GM23248 (cell line): Measurements from ENCODE around the gene PHF21A. TPM values are rescaled to one million over a fixed set of nuclear protein-coding genes. Genes with fewer than 3 reads are reported as not detected.
A peak's percentile ranks its signal among the peaks of the same experiment; 100 is the strongest.

Source experiments
- DNase-seq: peaks from one replicate; pipeline ENCODE4 v3.0.0-alpha.2; 2015
- H2AFZ ChIP-seq: fragments of 200-600 bp; sonication (generic); 2 replicates; pipeline ENCODE4 v1.6.1; 2016; ENCODE audit warnings: antibody characterized with exemption
- H3F3A ChIP-seq: fragments of 200-600 bp; sonication (generic); 2 replicates; pipeline ENCODE4 v1.6.1; 2016; ENCODE audit warnings: mild to moderate bottlenecking, antibody characterized with exemption, mixed run types; ENCODE audit not compliant: insufficient read depth
- H3K27ac ChIP-seq: fragments of 200-600 bp; sonication (generic); 2 replicates; pipeline ENCODE4 v1.5.1; 2016; ENCODE audit warnings: mild to moderate bottlenecking
- H3K27me3 ChIP-seq: fragments of 200-600 bp; sonication (generic); replicated peaks from 2 replicates; pipeline ENCODE4 v1.6.1; 2016; ENCODE audit warnings: mild to moderate bottlenecking; ENCODE audit not compliant: insufficient read depth
- H3K36me3 ChIP-seq: fragments of 200-600 bp; sonication (generic); 2 replicates; pipeline ENCODE4 v1.6.1; 2016; ENCODE audit warnings: low read depth, mild to moderate bottlenecking
- H3K4me1 ChIP-seq: fragments of 200-600 bp; sonication (generic); 2 replicates; pipeline ENCODE4 v1.6.1; 2016; ENCODE audit warnings: mild to moderate bottlenecking; ENCODE audit not compliant: insufficient read depth
- H3K4me2 ChIP-seq: fragments of 200-600 bp; sonication (generic); one replicate; pipeline ENCODE4 v1.6.1; 2016; ENCODE audit warnings: mild to moderate bottlenecking; ENCODE audit not compliant: unreplicated experiment
- H3K4me3 ChIP-seq: fragments of 200-600 bp; sonication (generic); 2 replicates; pipeline ENCODE4 v1.5.1; 2016; ENCODE audit warnings: mild to moderate bottlenecking
- H3K79me2 ChIP-seq: fragments of 200-600 bp; sonication (generic); 2 replicates; pipeline ENCODE4 v1.6.1; 2016; ENCODE audit warnings: mild to moderate bottlenecking; ENCODE audit not compliant: insufficient read depth
- H3K9ac ChIP-seq: fragments of 200-600 bp; sonication (generic); 2 replicates; pipeline ENCODE4 v1.6.1; 2016; ENCODE audit warnings: mild to moderate bottlenecking
- H3K9me2 ChIP-seq: fragments of 200-600 bp; sonication (generic); 2 replicates; pipeline ENCODE4 v1.6.1; 2016; ENCODE audit warnings: mixed run types, mild to moderate bottlenecking, moderate library complexity; ENCODE audit not compliant: insufficient read depth
- H3K9me3 ChIP-seq: fragments of 200-600 bp; sonication (generic); one replicate; pipeline ENCODE4 v1.6.1; 2017; ENCODE audit warnings: low read depth
- H4K20me1 ChIP-seq: fragments of 200-600 bp; sonication (generic); 2 replicates; pipeline ENCODE4 v1.6.0; 2016; ENCODE audit not compliant: insufficient read depth
- EZH2 ChIP-seq: fragments of 200-600 bp; sonication (generic); IDR thresholded peaks from 2 replicates; pipeline ENCODE4 v1.6.1; 2018; ENCODE audit warnings: antibody characterized with exemption, mild to moderate bottlenecking; ENCODE audit not compliant: insufficient read depth, poor library complexity, severe bottlenecking
- EZH2phosphoT487 ChIP-seq: fragments of 200-600 bp; sonication (generic); IDR thresholded peaks from 2 replicates; pipeline ENCODE4 v1.6.1; 2018; ENCODE audit warnings: antibody characterized with exemption, moderate library complexity, mild to moderate bottlenecking, low read depth; ENCODE audit not compliant: insufficient read depth
- WGBS, 2 experiments: methylation state at CpG; one replicate each; pipeline ENCODE4 v1.1.6; 2015 to 2017; ENCODE audit warnings: low lambda C conversion rate in 2 of 2, low coverage in 1 of 2; ENCODE audit errors: missing lambda C conversion rate in 2 of 2; 5-methylcytosine and 5-hydroxymethylcytosine counted together
- in situ Hi-C: fragments of 300-500 bp; cut with MboI; formaldehyde crosslinking; loops from 2 replicates; pipeline ENCODE4 v1.15.0; 2020
- polyA plus RNA-seq: library from polyadenylated mRNA; unstranded; fragments of >200 nt; fragmentation: Nextera tagmentation; extraction: Ambion mirVana; gene quantifications from 2 replicates; pipeline ENCODE4 v1.2.1, GENCODE V29; 2016
- total RNA-seq: library from RNA; depleted of rRNA; stranded (reverse); fragments of >200 nt; shearing (Covaris generic); gene quantifications from 2 replicates; pipeline ENCODE4 v1.2.3, GENCODE V29; 2014

PHF21A gene
- total and polyA plus RNA-seq, 2 experiments from 2014 or later = 11.2 to 17.0 TPM

GRCh38 chr11:46036969-46037368, 84.3 kb downstream of the PHF21A start:
- Histone ChIP-seq H2AFZ (no peak overlapping the region), H3K4me2 (no peak overlapping the region), H3F3A (0 out of 2 replicates have a peak, but pooled peaks cover 17% of the 10 kb centered on the region), H3K9ac (no peak overlapping the region), H3K4me1 (peaks cover 21% of the 10 kb centered on the region), H3K27ac (no peak overlapping the region), H4K20me1 (peaks cover 11% of the 10 kb centered on the region; the same call in 1 of the 2 replicates), H3K36me3 (0 out of 2 replicates have a peak, but pooled peaks cover under 1% of the 10 kb centered on the region), H3K27me3 (no peaks in the 10 kb centered on the region), H3K9me2 (no peaks in the 10 kb centered on the region), H3K4me3 (no peak overlapping the region), H3K9me3 (no peaks in the 10 kb centered on the region), H3K79me2 (peaks cover 54% of the 10 kb centered on the region)
- 97 to 100% methylated on average over 2 of the region's 2 CpGs for WGBS, 2 experiments
- in situ Hi-C loops = no loop called here
- TF ChIP-seq EZH2phosphoT487 (no peak), EZH2 (no peak)
- DNase-seq = no peak

- H3K9me2 ChIP-seq = no peaks in the 10 kb centered on the region
- in situ Hi-C loops = no loop called here
- no peak overlapping the region for H3K9ac ChIP-seq
- no peaks in the 10 kb centered on the region for H3K9me3 ChIP-seq
- DNase-seq = no peak
- TF ChIP-seq EZH2 (no peak), EZH2phosphoT487 (no peak)
- 0 out of 2 replicates have a peak, but pooled peaks cover 16% of the 10 kb centered on the region for H3F3A ChIP-seq
- no peaks in the 10 kb centered on the region for H3K27me3 ChIP-seq
- peaks cover 53% of the 10 kb centered on the region for H3K79me2 ChIP-seq
- no peak overlapping the region for H3K4me3 ChIP-seq
- no peaks in the 10 kb centered on the region for H3K36me3 ChIP-seq
- H3K4me1 ChIP-seq = peaks cover 21% of the 10 kb centered on the region
- H2AFZ ChIP-seq = no peak overlapping the region
- H4K20me1 ChIP-seq = peaks cover 11% of the 10 kb centered on the region; the same call in 1 of the 2 replicates
- 93 to 100% methylated on average over 2 of the region's 2 CpGs for WGBS, 2 experiments
- no peak overlapping the region for H3K27ac ChIP-seq
- no peak overlapping the region for H3K4me2 ChIP-seq
Measured at GRCh38 chr11:46036009-46036408, 85.2 kb downstream of the PHF21A start.

GRCh38 chr11:46034041-46034440, 87.2 kb downstream of the PHF21A start:
- in situ Hi-C loops = no loop called here
- H4K20me1 ChIP-seq = no peaks in the 10 kb centered on the region

GRCh38 chr11:46026606-46027293, 94.5 kb downstream of the PHF21A start:
- Histone ChIP-seq H4K20me1 (no peaks in the 10 kb centered on the region), H3F3A (peaks cover 11% of the 10 kb centered on the region; the same call in 1 of the 2 replicates), H3K79me2 (peaks cover 60% of the 10 kb centered on the region), H3K9me3 (no peaks in the 10 kb centered on the region), H3K9ac (peak overlapping the region; percentile 42; the same call in 1 of the 2 replicates), H3K36me3 (0 out of 2 replicates have a peak, but pooled peaks cover 2% of the 10 kb centered on the region), H3K4me2 (peak overlapping the region; percentile 1), H3K4me3 (no peak overlapping the region), H2AFZ (no peak overlapping the region), H3K4me1 (peaks cover 13% of the 10 kb centered on the region), H3K27ac (peak overlapping the region; percentile 74), H3K27me3 (no peaks in the 10 kb centered on the region), H3K9me2 (no peaks in the 10 kb centered on the region)
- 50 to 56% methylated on average over 10 of the region's 10 CpGs for WGBS, 2 experiments
- in situ Hi-C loops = no loop called here
- DNase-seq = peak; percentile 68
- no peak for TF ChIP-seq EZH2
- TF ChIP-seq EZH2phosphoT487 = no peak

More at GRCh38 chr11:46034041-46034440, 87.2 kb downstream of the PHF21A start:
- Histone ChIP-seq H3K4me2 (no peak overlapping the region), H2AFZ (no peak overlapping the region), H3K9ac (no peak overlapping the region), H3K36me3 (no peaks in the 10 kb centered on the region), H3F3A (no peaks in the 10 kb centered on the region), H3K4me1 (peaks cover 8% of the 10 kb centered on the region; the same call in 1 of the 2 replicates), H3K27ac (no peak overlapping the region), H3K4me3 (no peak overlapping the region), H3K9me3 (no peaks in the 10 kb centered on the region), H3K27me3 (no peaks in the 10 kb centered on the region), H3K9me2 (no peaks in the 10 kb centered on the region), H3K79me2 (peaks cover 52% of the 10 kb centered on the region)
- DNase-seq = peak; percentile 14
- TF ChIP-seq EZH2 = no peak
